KMS-11 (cell line): ENCODE measurements around the gene SSPN.

ENCODE experiments used
- H2AFZ ChIP-seq: fragments of 200-600 bp; sonication (generic); 2 replicates; pipeline ENCODE4 v1.6.1; 2016; ENCODE audit warnings: antibody characterized with exemption, mixed run types, low read depth
- H3K27ac ChIP-seq: fragments of 200-600 bp; sonication (generic); 2 replicates; pipeline ENCODE4 v1.6.1; 2016; ENCODE audit warnings: mild to moderate bottlenecking, mixed run types
- H3K27me3 ChIP-seq: fragments of 200-600 bp; sonication (generic); 2 replicates; pipeline ENCODE4 v1.6.1; 2017; ENCODE audit warnings: mild to moderate bottlenecking, low read depth, mixed run types, moderate library complexity; ENCODE audit not compliant: insufficient read depth
- H3K36me3 ChIP-seq: fragments of 200-600 bp; sonication (generic); 2 replicates; pipeline ENCODE4 v1.6.1; 2017; ENCODE audit warnings: mild to moderate bottlenecking, mixed run types; ENCODE audit not compliant: insufficient read depth
- H3K4me1 ChIP-seq: fragments of 200-600 bp; sonication (generic); 2 replicates; pipeline ENCODE4 v1.6.1; 2016; ENCODE audit warnings: mild to moderate bottlenecking, low read depth, mixed run types; ENCODE audit not compliant: poor library complexity, severe bottlenecking
- H3K4me2 ChIP-seq: fragments of 200-600 bp; sonication (generic); 2 replicates; pipeline ENCODE4 v1.7.0; 2016; ENCODE audit warnings: mild to moderate bottlenecking, mixed run types
- H3K4me3 ChIP-seq: fragments of 200-600 bp; sonication (generic); IDR thresholded peaks from 2 replicates; pipeline ENCODE4 v1.6.1; 2017; ENCODE audit warnings: low read depth, low read length, mixed read lengths; ENCODE audit not compliant: insufficient read depth
- H3K79me2 ChIP-seq: fragments of 200-600 bp; sonication (generic); 2 replicates; pipeline ENCODE4 v1.6.1; 2016; ENCODE audit warnings: low read depth, mixed run types; ENCODE audit not compliant: insufficient read depth
- H3K9ac ChIP-seq: fragments of 200-600 bp; sonication (generic); 2 replicates; pipeline ENCODE4 v1.6.1; 2016; ENCODE audit warnings: mild to moderate bottlenecking, mixed run types
- H4K20me1 ChIP-seq: fragments of 200-600 bp; sonication (generic); 2 replicates; pipeline ENCODE4 v1.6.1; 2016; ENCODE audit warnings: mild to moderate bottlenecking, mixed run types; ENCODE audit not compliant: insufficient read depth
- CTCF ChIP-seq: fragments of 200-600 bp; sonication (generic); conservative IDR thresholded peaks from 2 replicates; pipeline ENCODE4 v1.6.1; 2017; ENCODE audit warnings: low read depth, mild to moderate bottlenecking, antibody characterized with exemption, low read length, moderate library complexity, mixed read lengths

SSPN gene

DNA sequence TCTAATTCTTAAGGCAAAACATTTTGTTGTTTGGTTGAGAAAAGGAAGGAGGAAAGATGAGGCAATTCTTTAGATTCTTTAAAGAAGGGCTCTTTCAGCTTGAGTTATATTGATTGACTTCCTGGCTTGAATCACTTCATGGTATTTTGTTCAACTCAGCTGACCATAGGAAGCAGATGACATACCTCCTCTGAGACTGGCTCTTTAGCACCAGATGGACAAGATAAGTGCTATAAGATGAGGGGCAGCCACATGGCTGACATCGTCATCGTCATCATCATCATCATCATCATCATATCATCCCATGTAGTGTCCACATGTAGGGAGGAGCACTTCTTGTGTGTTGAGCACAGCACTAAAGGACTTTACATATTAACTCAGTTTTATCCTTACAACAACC, 81.3 kb downstream of the SSPN start:
- no peaks in the 10 kb centered on the region for H4K20me1 ChIP-seq
- no peak overlapping the region for H3K4me2 ChIP-seq
- TF ChIP-seq CTCF, result no peak
- H3K79me2 ChIP-seq, result no peaks in the 10 kb centered on the region
- no peak overlapping the region for H3K9ac ChIP-seq
- H3K4me1 ChIP-seq, result peaks cover 100% of the 10 kb centered on the region
- H3K27ac ChIP-seq, result no peak overlapping the region
- H3K36me3 ChIP-seq, result no peaks in the 10 kb centered on the region
- no peak overlapping the region for H3K4me3 ChIP-seq
- H2AFZ ChIP-seq, result no peak overlapping the region
- no peaks in the 10 kb centered on the region for H3K27me3 ChIP-seq

DNA sequence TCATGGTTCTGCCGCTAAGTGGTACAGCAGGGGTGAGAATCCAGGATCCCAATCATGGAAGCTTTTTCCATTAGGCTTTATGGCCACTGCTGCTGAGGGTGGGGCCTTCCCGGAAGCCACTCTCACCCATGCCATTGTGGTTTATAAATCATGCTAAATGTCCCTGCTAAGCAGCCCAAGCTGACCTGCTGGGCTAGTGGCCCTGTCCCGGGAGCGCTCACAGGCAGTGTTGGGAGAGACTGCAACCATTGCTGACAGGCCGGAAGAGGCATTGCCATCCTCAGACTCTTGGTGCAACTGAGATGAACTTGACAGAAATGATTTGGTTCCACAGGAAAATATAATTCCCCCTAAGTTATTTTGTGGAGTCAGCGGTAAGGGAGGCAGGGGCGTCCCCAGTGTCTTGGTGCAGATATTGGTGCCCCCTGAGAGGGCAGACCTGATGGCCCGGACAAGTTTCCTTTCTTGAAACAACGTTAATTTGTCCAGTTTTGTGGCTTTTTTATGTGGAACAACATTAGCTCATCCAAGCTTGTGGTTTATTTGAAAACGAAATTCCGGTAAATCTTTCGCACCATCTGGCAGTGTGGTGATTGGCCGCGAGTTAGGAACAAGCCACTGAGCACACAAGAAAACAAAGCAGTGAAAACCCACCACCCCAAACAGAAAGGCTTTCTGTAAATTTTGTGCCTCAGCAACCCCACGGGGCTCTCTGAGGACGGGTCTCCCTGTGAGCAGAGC, 82.3 kb downstream of the SSPN start:
- H3K4me2 ChIP-seq, result peak overlapping the region; percentile 38; the same call in 1 of the 2 replicates
- TF ChIP-seq CTCF, result no peak
- 0 out of 2 replicates have a peak overlapping the region, but pooled peaks have one; percentile 1 for H2AFZ ChIP-seq
- H4K20me1 ChIP-seq, result no peaks in the 10 kb centered on the region
- peak overlapping the region; percentile 77 for H3K27ac ChIP-seq
- no peaks in the 10 kb centered on the region for H3K79me2 ChIP-seq
- no peaks in the 10 kb centered on the region for H3K27me3 ChIP-seq
- no peak overlapping the region for H3K4me3 ChIP-seq
- H3K9ac ChIP-seq, result peak overlapping the region; percentile 29; the same call in 1 of the 2 replicates
- peaks cover 100% of the 10 kb centered on the region for H3K4me1 ChIP-seq
- no peaks in the 10 kb centered on the region for H3K36me3 ChIP-seq

DNA sequence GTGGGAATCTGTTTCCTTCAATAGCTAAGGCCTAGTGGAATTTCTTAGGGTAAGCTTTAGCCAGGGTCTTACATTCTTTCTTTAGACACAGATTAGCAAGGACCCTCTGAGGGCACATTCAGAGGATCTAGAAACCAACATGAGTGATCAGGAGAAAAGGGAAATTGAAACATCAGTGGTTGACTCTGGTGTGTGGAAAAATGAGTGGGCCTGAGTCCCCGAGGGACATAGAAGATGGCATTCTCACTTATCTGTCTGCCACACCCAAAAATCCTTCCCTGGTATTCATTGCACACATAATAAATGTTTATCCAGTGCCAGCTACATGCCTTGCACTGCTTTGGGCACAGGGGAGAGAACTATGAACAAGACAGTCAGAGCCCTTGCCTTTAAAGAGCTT, 82.9 kb downstream of the SSPN start:
- Histone ChIP-seq H3K9ac (peak overlapping the region; percentile 29; the same call in 1 of the 2 replicates), H3K27me3 (no peaks in the 10 kb centered on the region), H3K79me2 (no peaks in the 10 kb centered on the region), H3K27ac (peak overlapping the region; percentile 77), H3K4me1 (peaks cover 100% of the 10 kb centered on the region), H3K4me3 (no peak overlapping the region), H3K36me3 (no peaks in the 10 kb centered on the region), H4K20me1 (no peaks in the 10 kb centered on the region), H3K4me2 (peak overlapping the region; percentile 38), H2AFZ (0 out of 2 replicates have a peak overlapping the region, but pooled peaks have one; percentile 1)
- TF ChIP-seq CTCF, result no peak

- Histone ChIP-seq H3K4me2 (peak overlapping the region; percentile 38; the same call in 1 of the 2 replicates), H3K36me3 (no peaks in the 10 kb centered on the region), H3K9ac (peak overlapping the region; percentile 29; the same call in 1 of the 2 replicates), H3K4me3 (no peak overlapping the region), H2AFZ (no peak overlapping the region), H4K20me1 (no peaks in the 10 kb centered on the region), H3K79me2 (no peaks in the 10 kb centered on the region), H3K4me1 (peaks cover 100% of the 10 kb centered on the region), H3K27ac (peak overlapping the region; percentile 77), H3K27me3 (no peaks in the 10 kb centered on the region)
- no peak for TF ChIP-seq CTCF
These were observed 83.3 kb downstream of the SSPN start for GRCh38 chr12:26278666-26279065.
